HG03565 (cell line): ENCODE measurements around the gene CFAP299.
"Not testable (repeated sequence)": the region's sequence is repeated elsewhere in the genome, so short reads cannot be mapped to it uniquely, and the experiment has no call there.

ENCODE experiments used
- ATAC-seq: cut with Tn5 transposase; IDR thresholded peaks from one replicate; pipeline ENCODE4 v1.9.1; 2021; ENCODE audit warnings: mild to moderate bottlenecking, moderate library complexity; ENCODE audit not compliant: unreplicated experiment

The CFAP299 gene

DNA sequence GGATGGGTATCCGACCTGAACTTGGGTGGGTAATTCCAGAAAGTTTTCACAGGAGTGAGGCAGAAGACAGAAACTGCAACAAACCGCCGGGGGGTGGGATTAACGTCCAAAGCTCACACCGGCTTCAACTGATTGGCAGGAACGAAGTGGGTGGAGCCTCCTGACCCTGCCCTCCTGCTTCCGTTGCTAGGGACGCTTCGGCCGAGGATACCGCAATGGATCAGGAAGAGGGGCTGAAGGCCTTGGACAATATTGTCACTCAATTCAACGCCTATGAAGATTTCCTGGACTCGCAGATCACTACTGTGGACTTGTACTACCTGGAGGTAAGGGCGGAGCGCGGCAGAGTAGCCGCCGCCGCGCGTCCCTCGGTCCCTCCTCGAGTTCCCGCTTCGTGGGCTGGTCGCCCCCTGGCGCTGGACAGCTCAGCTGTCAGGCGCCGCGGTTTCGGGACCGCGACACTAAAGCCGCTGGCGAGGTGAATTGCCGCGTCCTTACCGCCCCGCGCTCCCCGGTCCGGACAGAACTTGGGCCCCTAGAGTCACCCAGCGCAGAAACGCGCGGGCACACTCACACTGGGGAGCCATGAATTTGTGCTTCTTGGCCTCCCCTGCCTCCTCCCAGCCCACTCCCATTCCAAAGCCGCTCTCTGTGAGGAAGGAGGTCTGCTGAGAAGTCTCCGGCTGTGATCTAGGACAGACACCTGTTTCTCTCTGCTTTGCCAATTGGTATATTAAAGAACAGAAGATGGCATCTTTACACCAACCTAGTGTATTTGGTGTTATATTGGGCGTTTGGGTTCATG is at the start of gene CFAP299:
Gene CFAP299, plus strand, starts transcription at position 177 of the 805 bp plus-strand sequence.
- peak; percentile 97 for ATAC-seq

GRCh38 chr4:80286451-80286850 is 49.1 kb upstream of the CFAP299 start:
- no peak for ATAC-seq

DNA sequence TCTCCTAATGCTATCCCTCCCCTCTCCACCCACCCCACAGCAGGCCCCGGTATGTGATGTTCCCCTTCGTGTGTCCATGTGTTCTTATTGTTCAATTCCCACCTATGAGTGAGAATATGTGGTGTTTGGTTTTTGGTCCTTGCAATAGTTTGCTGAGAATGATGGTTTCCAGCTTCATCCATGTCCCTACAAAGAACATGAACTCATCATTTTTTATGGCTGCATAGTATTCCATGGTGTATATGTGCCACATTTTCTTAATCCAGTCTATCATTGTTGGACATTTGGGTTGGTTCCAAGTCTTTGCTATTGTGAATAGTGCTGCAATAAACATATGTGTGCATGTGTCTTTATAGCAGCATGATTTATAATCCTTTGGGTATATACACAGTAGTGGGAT is 44.9 kb upstream of the CFAP299 start:
- not testable (repeated sequence) for ATAC-seq

- ATAC-seq, result no peak
Observed at GRCh38 chr4:80294206-80294605, 41.3 kb upstream of the CFAP299 start.

GRCh38 chr4:80295336-80295735 is 40.2 kb upstream of the CFAP299 start:
- no peak for ATAC-seq

- ATAC-seq, result no peak
Observed at GRCh38 chr4:80295826-80296225, 39.7 kb upstream of the CFAP299 start.

DNA sequence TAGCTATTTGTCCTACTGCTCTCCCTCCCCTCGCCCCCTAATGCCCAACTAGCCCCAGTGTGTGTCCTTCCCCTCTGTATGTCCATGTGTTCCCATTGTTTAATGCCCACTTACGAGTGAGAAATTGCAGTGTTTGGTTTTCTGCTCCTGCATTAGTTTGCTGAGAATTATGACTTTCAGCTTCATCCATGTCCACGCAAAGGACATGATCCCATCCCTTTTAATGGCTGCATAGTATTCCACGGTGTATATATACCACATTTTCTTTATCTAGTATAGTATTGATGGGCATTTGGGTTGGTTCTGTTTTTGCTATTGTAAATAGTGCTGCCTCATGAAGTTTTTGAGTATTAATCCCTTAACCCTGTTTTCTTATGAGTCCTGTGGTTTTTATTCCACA is 33.6 kb upstream of the CFAP299 start:
- ATAC-seq, result no peak

GRCh38 chr4:80302616-80303223 is 32.8 kb upstream of the CFAP299 start:
- ATAC-seq, result no peak

DNA sequence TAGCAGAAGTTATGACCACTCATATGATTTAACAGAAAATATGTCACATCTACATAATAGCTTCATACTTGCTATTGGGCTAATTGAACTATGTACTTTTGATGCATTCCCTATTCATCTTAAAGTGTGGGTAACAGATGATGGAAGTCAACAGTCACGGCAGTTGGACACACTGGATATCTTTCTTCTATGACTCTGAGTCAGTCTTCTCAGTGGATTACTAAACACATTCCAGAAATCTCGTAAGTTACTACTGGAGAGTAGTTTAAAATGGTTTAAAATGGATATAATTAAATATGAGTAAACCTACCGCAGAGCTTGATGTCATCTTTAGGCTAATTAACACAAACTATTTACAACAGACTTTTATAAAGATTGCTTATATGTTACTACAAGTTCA is 30.1 kb upstream of the CFAP299 start:
- no peak for ATAC-seq

- ATAC-seq, result no peak
Observed at GRCh38 chr4:80306260-80306659, 29.3 kb upstream of the CFAP299 start.

- no peak for ATAC-seq
Observed at GRCh38 chr4:80307183-80307735, 28.3 kb upstream of the CFAP299 start.

DNA sequence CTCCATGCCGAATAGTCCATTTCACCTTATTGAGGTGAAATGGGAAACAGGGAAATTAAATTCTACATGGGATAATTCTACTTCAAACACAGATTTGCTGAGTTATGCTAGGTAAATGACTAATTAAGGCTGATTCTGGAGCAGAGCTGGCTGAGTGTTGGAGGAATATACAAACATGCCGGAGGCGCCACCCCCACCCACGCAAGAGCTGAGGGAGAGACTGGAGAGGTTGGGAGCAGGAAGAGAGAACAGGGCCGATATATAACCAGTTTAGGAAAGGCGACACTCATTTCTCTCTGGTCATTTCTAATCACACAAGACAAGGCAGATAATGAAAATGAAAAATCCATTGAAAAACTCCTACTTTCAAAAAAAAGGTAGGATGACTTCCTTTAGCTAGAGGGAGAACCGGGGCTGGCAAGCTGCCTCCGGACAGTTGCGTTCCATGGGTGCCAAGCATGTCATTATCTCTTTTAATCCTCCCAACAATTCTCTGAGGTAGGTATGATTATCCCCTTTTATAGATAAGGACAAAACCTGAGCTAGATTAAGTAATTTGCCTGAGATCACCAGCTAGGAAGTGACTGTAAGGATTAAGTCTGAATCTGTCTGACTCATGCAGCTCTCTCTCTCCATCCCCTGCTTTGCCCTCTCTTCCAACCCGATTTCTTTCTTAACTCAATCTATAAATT is 27.6 kb upstream of the CFAP299 start:
- no peak for ATAC-seq

GRCh38 chr4:80308466-80308822 is 27.1 kb upstream of the CFAP299 start:
- ATAC-seq, result no peak

DNA sequence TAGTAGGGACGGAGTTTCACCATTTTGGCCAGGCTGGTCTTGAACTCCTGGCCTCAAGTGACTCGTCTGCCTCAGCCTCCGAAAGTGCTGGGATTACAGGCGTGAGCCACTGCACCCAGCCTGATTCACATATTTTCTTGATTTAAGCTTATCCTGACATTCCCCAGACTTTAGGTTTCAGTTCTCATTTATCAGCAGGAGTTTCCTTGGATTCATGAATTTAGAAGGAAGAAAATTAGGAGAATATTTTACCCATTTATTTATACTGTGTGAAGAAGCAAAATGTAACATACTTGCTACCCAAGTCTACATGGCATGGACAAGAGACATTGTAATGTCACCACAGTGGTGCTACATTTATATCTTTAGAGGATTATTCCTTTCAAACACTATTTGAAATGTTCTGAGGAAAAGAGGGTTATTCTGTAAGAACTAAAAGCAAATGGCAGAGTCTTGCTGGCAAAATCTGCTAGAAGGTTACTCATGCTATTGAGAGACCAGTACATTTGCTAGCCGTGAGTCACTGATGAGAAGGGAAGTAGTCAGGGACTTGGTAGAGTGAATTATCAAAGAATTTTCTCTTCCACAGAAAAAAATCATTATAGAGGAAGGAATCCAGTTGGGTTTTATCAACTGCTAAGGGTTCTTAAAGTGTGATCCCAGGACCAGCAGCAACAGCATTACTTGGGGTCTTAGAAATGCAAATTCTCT is 26.1 kb upstream of the CFAP299 start:
- no peak for ATAC-seq

DNA sequence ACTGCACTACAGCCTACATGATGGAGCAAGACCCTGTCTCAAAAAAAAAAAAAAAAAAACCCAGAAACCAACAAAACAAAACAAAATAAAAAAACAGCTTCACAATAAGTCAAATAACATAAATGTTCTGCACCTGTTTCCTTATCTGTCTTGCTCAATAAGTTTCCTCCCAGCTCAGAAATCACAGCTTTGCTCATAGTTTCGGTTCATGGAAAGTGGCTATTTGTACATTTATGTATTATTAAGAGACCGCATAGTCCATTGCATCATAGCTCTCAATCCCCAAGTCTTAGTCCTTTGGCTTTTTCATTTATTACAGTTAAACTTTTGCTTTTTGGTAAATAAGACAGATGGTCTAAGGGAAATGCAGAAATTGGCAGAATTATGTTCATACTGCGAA is 24.4 kb upstream of the CFAP299 start:
- ATAC-seq, result no peak

- no peak for ATAC-seq
Observed at GRCh38 chr4:80312124-80312523, 23.4 kb upstream of the CFAP299 start.

GRCh38 chr4:80313627-80314026 is 21.9 kb upstream of the CFAP299 start:
- no peak for ATAC-seq

DNA sequence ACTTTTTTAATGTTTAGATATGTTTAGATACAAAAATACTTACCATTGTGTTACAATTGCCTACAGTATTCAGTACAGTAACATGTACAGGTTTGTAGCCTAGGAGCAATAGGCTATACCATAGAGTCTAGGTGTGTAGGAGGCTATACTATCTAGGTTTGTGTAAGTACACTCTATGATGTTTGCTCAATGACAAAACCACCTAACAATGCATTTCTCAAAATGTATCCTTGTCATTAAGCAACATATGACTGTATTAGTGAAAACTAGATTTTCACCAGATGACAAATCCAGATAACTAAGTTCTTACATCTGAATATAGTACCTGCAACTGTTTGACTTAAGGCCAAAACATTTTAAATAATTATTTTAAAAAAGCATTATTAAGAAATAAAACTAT is 19.7 kb upstream of the CFAP299 start:
- ATAC-seq, result not testable (repeated sequence)

DNA sequence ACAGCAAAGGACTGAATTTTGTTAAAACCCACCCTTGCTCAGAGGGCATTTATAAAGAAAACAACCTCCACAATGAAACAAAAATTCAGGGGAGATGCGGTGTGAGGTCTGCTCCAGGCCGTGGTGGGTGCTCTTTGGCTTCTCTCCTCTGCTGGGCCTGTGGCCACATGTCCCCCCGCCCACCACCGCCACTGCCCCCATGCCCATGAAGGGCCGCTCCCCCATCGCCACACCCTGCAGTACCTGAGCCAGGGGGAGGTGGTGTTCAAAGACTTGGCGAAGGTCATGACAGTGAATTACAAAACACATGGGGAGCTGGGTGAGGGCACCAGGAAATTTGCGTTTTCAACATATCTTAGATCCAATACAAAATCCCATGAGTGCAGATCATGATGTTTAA is 14.2 kb upstream of the CFAP299 start:
- no peak for ATAC-seq

DNA sequence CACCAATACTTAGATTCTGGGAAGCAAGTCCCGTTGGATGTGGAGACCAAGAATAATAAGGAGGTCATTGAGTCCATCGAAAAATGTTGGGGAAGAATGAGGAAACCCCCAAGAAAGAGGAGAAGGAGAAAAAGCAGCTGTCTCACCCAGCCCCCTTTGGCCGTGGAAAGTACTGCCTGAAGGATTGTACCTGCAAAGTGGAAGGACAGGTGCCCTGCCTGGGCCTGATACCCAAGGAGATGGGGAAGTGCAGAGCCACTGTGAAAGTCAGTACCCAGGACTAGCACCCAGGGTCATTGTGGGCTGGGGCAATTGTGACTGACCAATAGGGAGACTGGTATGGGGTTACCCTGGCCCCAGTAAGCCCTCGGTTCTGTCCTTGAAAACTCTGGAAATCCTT is 13.8 kb upstream of the CFAP299 start:
- ATAC-seq, result no peak

DNA sequence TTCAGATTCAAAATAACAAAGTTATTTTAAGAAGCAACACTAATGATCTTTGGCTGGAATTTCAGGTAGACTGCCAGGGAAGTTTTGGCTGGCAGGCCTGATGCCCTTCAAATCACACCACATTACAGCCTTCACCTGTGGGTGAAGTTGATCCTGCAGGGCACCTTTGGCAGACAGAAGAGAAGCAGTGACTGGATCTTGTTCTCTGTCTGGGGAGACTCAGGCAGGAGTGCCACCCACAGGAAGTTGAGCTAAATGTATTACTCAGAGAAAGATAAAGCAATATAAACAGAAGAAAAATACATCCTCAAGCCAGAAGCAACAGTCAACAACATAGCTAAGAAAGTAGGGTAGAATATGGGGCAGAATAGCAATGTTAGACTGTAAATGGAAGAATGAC is 12.8 kb upstream of the CFAP299 start:
- ATAC-seq, result no peak
